CD14-positive monocyte (primary cell): ENCODE results near the gene KDM6B. TPM values are rescaled to one million over a fixed set of nuclear protein-coding genes. Genes with fewer than 3 reads are reported as not detected.
A peak's percentile ranks its signal among the peaks of the same experiment; 100 is the strongest.

Experiments
- DNase-seq, 3 donors: peaks; one replicate each; pipeline ENCODE4 v3.0.0-alpha.2; 2011 to 2022
- H2AFZ ChIP-seq: 2 replicates; pipeline ENCODE4 v1.6.0; 2012; ENCODE audit warnings: mild to moderate bottlenecking, low read depth, low read length, inconsistent platforms; ENCODE audit not compliant: insufficient read depth, poor library complexity, severe bottlenecking
- H3K27ac ChIP-seq, 2 donors: 1 replicate in 1 of 2; 2 replicates in 1 of 2; pipeline ENCODE4 v1.5.1; 2012 to 2013; ENCODE audit warnings: low read length in 2 of 2, control low read depth in 1 of 2, inconsistent platforms in 1 of 2, low read depth in 1 of 2, mild to moderate bottlenecking in 1 of 2
- H3K27me3 ChIP-seq, 2 donors: one replicate each; pipeline versions ENCODE4 v1.6.0 to v1.6.1; 2011 to 2013; ENCODE audit warnings: low read length in 2 of 2; ENCODE audit not compliant: control insufficient read depth in 2 of 2, insufficient read depth in 2 of 2
- H3K36me3 ChIP-seq, 2 donors: replicated peaks in 1 of 2; 1 replicate in 1 of 2; 2 replicates in 1 of 2; pipeline versions ENCODE4 v1.5.1 to v1.6.1; 2012 to 2013; ENCODE audit warnings: low read length in 2 of 2, control low read depth in 1 of 2, inconsistent platforms in 1 of 2, mild to moderate bottlenecking in 1 of 2; ENCODE audit not compliant: insufficient read depth in 2 of 2, control insufficient read depth in 1 of 2
- H3K4me1 ChIP-seq, 2 donors: 1 replicate in 1 of 2; 2 replicates in 1 of 2; pipeline versions ENCODE4 v1.5.1 to v1.6.1; 2012 to 2013; ENCODE audit warnings: low read length in 2 of 2, control low read depth in 1 of 2, inconsistent platforms in 1 of 2, mild to moderate bottlenecking in 1 of 2, moderate library complexity in 1 of 2; ENCODE audit not compliant: insufficient read depth in 2 of 2, control insufficient read depth in 1 of 2
- H3K4me2 ChIP-seq: replicated peaks from 2 replicates; pipeline ENCODE3; 2012; ENCODE audit warnings: low read length, moderate library complexity, mild to moderate bottlenecking; ENCODE audit not compliant: poor library complexity, severe bottlenecking; ENCODE audit errors: extremely low read depth
- H3K4me3 ChIP-seq, 3 experiments: fragments of 200-600 bp in 1 of 3; sonication (generic) in 1 of 3; replicated peaks in 1 of 3; 1 replicate in 2 of 3; 2 replicates in 1 of 3; pipeline ENCODE4 v1.5.1; 2011 to 2013; ENCODE audit warnings: low read length in 3 of 3, mild to moderate bottlenecking in 3 of 3, control low read depth in 2 of 3, low read depth in 2 of 3, inconsistent platforms in 1 of 3, moderate library complexity in 1 of 3
- H3K79me2 ChIP-seq: 2 replicates; pipeline ENCODE4 v1.6.0; 2012; ENCODE audit warnings: mild to moderate bottlenecking, control low read depth, inconsistent platforms, low read length, moderate library complexity; ENCODE audit not compliant: insufficient read depth
- H3K9ac ChIP-seq: 2 replicates; pipeline ENCODE4 v1.6.0; 2017; ENCODE audit warnings: low read length, mild to moderate bottlenecking; ENCODE audit not compliant: insufficient read depth, poor library complexity, severe bottlenecking
- H3K9me3 ChIP-seq, 2 donors: replicated peaks in 1 of 2; 1 replicate in 1 of 2; 2 replicates in 1 of 2; pipeline versions ENCODE4 v1.5.1 to v1.6.1; 2012 to 2013; ENCODE audit warnings: low read length in 2 of 2, control low read depth in 1 of 2; ENCODE audit not compliant: control insufficient read depth in 1 of 2, insufficient read depth in 1 of 2
- H4K20me1 ChIP-seq: 2 replicates; pipeline ENCODE4 v1.6.0; 2012; ENCODE audit warnings: mild to moderate bottlenecking, low read length, control low read depth, moderate library complexity; ENCODE audit not compliant: insufficient read depth
- H3K27ac Mint-ChIP-seq, 7 donors: one replicate each; pipeline ENCODE4 v1.8.0; 2020; ENCODE audit warnings: mild to moderate bottlenecking in 7 of 7, mixed read lengths in 7 of 7, moderate library complexity in 6 of 7, inconsistent platforms in 2 of 7
- H3K27me3 Mint-ChIP-seq, 3 donors: one replicate each; pipeline ENCODE4 v1.8.0; 2021 to 2022; ENCODE audit warnings: low read depth in 3 of 3, mild to moderate bottlenecking in 3 of 3, mixed read lengths in 3 of 3, moderate library complexity in 3 of 3, inconsistent platforms in 1 of 3
- H3K36me3 Mint-ChIP-seq, 2 donors: one replicate each; pipeline ENCODE4 v1.8.0; 2020; ENCODE audit warnings: mixed read lengths in 2 of 2, inconsistent platforms in 1 of 2, mild to moderate bottlenecking in 1 of 2
- H3K4me1 Mint-ChIP-seq: one replicate; pipeline ENCODE4 v1.8.0; 2020; ENCODE audit warnings: mild to moderate bottlenecking, mixed read lengths
- H3K4me3 Mint-ChIP-seq, 2 donors: one replicate each; pipeline ENCODE4 v1.8.0; 2020; ENCODE audit warnings: mild to moderate bottlenecking in 2 of 2, mixed read lengths in 2 of 2, moderate library complexity in 1 of 2
- H3K9me3 Mint-ChIP-seq, 7 donors: one replicate each; pipeline ENCODE4 v1.8.0; 2020 to 2022; ENCODE audit warnings: mixed read lengths in 7 of 7, mild to moderate bottlenecking in 6 of 7, moderate library complexity in 6 of 7, inconsistent platforms in 2 of 7
- WGBS: methylation state at CpG from one replicate; pipeline ENCODE4 v1.1.5; 2013; ENCODE audit warnings: missing lambda C conversion rate; ENCODE audit not compliant: insufficient coverage; 5-methylcytosine and 5-hydroxymethylcytosine counted together
- intact Hi-C, 2 donors: fragments of 100-400 bp; cut with micrococcal nuclease; formaldehyde crosslinking; loops; one replicate each; pipeline versions ENCODE4 v1.15.0 to v1.15.1; 2023
- polyA plus RNA-seq, 3 donors: library from polyadenylated mRNA; depleted of rRNA in 1 of 3; unstranded in 2 of 3; stranded (reverse) in 1 of 3; fragments of 300-500 nt in 2 of 3; fragments of >200 nt in 1 of 3; fragmentation: Illumina TruSeq in 2 of 3; gene quantifications; 1 replicate in 2 of 3; 2 replicates in 1 of 3; pipeline ENCODE4 v1.2.3, GENCODE V29; 2012 to 2021
- TF ChIP-seq, protein P1 (sequence below): fragments of 200-600 bp; IDR thresholded peaks from one replicate; pipeline ENCODE4 v1.8.0; 2022; ENCODE audit warnings: antibody characterized with exemption, mild to moderate bottlenecking

The KDM6B gene
- polyA plus RNA-seq, 3 donors, result 0.37 to 25.5 (median 0.44) TPM

DNA sequence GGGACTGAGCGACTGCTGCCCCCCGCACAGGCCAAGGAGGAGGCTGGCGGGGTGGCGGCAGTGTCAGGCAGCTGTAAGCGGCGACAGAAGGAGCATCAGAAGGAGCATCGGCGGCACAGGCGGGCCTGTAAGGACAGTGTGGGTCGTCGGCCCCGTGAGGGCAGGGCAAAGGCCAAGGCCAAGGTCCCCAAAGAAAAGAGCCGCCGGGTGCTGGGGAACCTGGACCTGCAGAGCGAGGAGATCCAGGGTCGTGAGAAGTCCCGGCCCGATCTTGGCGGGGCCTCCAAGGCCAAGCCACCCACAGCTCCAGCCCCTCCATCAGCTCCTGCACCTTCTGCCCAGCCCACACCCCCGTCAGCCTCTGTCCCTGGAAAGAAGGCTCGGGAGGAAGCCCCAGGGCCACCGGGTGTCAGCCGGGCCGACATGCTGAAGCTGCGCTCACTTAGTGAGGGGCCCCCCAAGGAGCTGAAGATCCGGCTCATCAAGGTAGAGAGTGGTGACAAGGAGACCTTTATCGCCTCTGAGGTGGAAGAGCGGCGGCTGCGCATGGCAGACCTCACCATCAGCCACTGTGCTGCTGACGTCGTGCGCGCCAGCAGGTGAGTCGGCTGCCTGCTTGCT, 15.2 kb downstream of the KDM6B start:
- no peak overlapping the region for H2AFZ ChIP-seq
- H3K27ac Mint-ChIP-seq, result peak overlapping the region in 1 of 7 donors; percentile 41
- no peaks in the 10 kb centered on the region for H3K9me3 Mint-ChIP-seq
- TF ChIP-seq, protein P1, sequence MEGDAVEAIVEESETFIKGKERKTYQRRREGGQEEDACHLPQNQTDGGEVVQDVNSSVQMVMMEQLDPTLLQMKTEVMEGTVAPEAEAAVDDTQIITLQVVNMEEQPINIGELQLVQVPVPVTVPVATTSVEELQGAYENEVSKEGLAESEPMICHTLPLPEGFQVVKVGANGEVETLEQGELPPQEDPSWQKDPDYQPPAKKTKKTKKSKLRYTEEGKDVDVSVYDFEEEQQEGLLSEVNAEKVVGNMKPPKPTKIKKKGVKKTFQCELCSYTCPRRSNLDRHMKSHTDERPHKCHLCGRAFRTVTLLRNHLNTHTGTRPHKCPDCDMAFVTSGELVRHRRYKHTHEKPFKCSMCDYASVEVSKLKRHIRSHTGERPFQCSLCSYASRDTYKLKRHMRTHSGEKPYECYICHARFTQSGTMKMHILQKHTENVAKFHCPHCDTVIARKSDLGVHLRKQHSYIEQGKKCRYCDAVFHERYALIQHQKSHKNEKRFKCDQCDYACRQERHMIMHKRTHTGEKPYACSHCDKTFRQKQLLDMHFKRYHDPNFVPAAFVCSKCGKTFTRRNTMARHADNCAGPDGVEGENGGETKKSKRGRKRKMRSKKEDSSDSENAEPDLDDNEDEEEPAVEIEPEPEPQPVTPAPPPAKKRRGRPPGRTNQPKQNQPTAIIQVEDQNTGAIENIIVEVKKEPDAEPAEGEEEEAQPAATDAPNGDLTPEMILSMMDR, result no peak
- H3K9me3 ChIP-seq, result no peaks in the 10 kb centered on the region
- peaks cover 62 to 90% of the 10 kb centered on the region in 2 donors for H3K36me3 Mint-ChIP-seq
- H3K4me1 Mint-ChIP-seq, result peaks cover 20% of the 10 kb centered on the region
- H3K27ac ChIP-seq, result no peak overlapping the region
- no peak for DNase-seq
- WGBS, result 97% methylated on average over 21 of the region's 35 CpGs
- peaks cover 49% of the 10 kb centered on the region for H3K79me2 ChIP-seq
- peaks cover 0 to 6% (median 2%) of the 10 kb centered on the region in 3 donors for H3K27me3 Mint-ChIP-seq
- H3K27me3 ChIP-seq, result no peaks in the 10 kb centered on the region
- peaks cover 20 to 26% of the 10 kb centered on the region in 2 donors for H3K4me1 ChIP-seq
- no peak overlapping the region for H3K9ac ChIP-seq
- intact Hi-C loops, result no loop called here
- no peak overlapping the region for H3K4me3 Mint-ChIP-seq
- H3K4me3 ChIP-seq, result no peak overlapping the region
- H4K20me1 ChIP-seq, result peaks cover 100% of the 10 kb centered on the region
- no peak overlapping the region for H3K4me2 ChIP-seq
- H3K36me3 ChIP-seq, result peaks cover 82 to 85% of the 10 kb centered on the region in 2 donors

GRCh38 chr17:7849751-7850504, 15.9 kb downstream of the KDM6B start:
- TF ChIP-seq, protein P1, result no peak
- H3K27ac ChIP-seq, result no peak overlapping the region
- H3K4me2 ChIP-seq, result no peak overlapping the region
- no peak for DNase-seq
- peaks cover 48% of the 10 kb centered on the region for H3K79me2 ChIP-seq
- Mint-ChIP-seq H3K4me3 (peak overlapping the region in 1 of 2 donors; percentile 2), H3K27ac (peak overlapping the region in 5 of 7 donors; percentile 14 to 81 (median 21)), H3K4me1 (peaks cover 20% of the 10 kb centered on the region), H3K9me3 (no peaks in the 10 kb centered on the region), H3K36me3 (peaks cover 62 to 94% of the 10 kb centered on the region in 2 donors), H3K27me3 (peaks cover 0 to 5% (median 2%) of the 10 kb centered on the region in 3 donors)
- 86% methylated on average over 8 of the region's 12 CpGs for WGBS
- H4K20me1 ChIP-seq, result peaks cover 100% of the 10 kb centered on the region
- no peak overlapping the region for H2AFZ ChIP-seq
- intact Hi-C loops, result loop anchor here in 1 of 2 donors (2.0 kb wide), 1 partner anchor 15 kb away; the partner anchor contains the start of gene KDM6B
- no peak overlapping the region for H3K4me3 ChIP-seq
- H3K27me3 ChIP-seq, result no peaks in the 10 kb centered on the region
- H3K9me3 ChIP-seq, result no peaks in the 10 kb centered on the region
- H3K9ac ChIP-seq, result no peak overlapping the region
- H3K36me3 ChIP-seq, result peaks cover 85 to 86% of the 10 kb centered on the region in 2 donors
- H3K4me1 ChIP-seq, result peaks cover 22 to 30% of the 10 kb centered on the region in 2 donors
